Cardiac fibroblast (primary cell): ENCODE data around the gene LSAMP.

Source experiments
- DNase-seq, 2 donors: peaks; one replicate each; pipeline versions ENCODE4 v3.0.0 to v3.0.0-alpha.2; 2010; ENCODE audit warnings: low read depth in 2 of 2
- H3K4me3 ChIP-seq, 2 donors: replicated peaks in 1 of 2; 1 replicate in 1 of 2; 2 replicates in 1 of 2; pipeline ENCODE4 v1.5.1; 2011; ENCODE audit warnings: low read depth in 2 of 2, low read length in 2 of 2, mild to moderate bottlenecking in 2 of 2, moderate library complexity in 1 of 2
- TF ChIP-seq, protein P1 (sequence below): IDR thresholded peaks from one replicate; pipeline ENCODE4 v1.5.1; 2011; ENCODE audit warnings: low read depth, mild to moderate bottlenecking, low read length, inconsistent platforms

The LSAMP gene

DNA sequence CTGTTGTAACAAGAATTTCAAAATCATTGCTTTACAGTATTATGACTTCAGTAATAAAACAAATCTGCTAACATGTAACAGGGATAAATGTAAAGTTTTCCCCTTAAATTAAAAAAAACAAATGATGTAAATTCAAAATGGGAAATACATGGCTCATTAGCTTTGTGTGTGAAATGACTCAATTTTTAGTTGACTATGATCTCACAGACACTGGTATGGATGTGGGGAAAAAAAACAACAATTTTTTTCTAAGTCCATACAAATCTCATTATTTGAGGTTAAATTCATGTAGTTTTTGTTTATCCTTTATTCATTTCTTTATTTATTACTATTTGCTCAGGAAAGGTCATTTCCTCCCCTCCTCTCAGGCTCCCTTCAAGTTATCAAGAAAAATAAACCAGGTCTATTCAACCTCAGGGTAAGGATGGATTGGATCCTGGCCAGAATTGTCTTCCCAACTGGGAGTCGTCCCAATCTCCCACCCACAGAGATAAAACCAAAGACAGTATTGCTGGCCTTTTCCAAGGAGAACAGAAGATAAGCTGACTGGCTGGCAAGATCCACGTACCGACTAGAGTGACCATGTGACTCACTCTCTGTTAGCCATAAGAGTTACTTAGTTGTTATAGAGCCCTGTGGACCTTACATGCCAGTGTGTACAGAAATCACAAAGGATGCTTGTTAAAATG lies 448.7 kb downstream of the LSAMP start:
- TF ChIP-seq, protein P1, sequence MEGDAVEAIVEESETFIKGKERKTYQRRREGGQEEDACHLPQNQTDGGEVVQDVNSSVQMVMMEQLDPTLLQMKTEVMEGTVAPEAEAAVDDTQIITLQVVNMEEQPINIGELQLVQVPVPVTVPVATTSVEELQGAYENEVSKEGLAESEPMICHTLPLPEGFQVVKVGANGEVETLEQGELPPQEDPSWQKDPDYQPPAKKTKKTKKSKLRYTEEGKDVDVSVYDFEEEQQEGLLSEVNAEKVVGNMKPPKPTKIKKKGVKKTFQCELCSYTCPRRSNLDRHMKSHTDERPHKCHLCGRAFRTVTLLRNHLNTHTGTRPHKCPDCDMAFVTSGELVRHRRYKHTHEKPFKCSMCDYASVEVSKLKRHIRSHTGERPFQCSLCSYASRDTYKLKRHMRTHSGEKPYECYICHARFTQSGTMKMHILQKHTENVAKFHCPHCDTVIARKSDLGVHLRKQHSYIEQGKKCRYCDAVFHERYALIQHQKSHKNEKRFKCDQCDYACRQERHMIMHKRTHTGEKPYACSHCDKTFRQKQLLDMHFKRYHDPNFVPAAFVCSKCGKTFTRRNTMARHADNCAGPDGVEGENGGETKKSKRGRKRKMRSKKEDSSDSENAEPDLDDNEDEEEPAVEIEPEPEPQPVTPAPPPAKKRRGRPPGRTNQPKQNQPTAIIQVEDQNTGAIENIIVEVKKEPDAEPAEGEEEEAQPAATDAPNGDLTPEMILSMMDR: no peak
- DNase-seq: peak; percentile 23 to 39
- no peak overlapping the region for H3K4me3 ChIP-seq

- TF ChIP-seq, protein P1: no peak
- no peak for DNase-seq
- H3K4me3 ChIP-seq: no peak overlapping the region
Measured at GRCh38 chr3:115990669-115991068, 454.6 kb downstream of the LSAMP start.

DNA sequence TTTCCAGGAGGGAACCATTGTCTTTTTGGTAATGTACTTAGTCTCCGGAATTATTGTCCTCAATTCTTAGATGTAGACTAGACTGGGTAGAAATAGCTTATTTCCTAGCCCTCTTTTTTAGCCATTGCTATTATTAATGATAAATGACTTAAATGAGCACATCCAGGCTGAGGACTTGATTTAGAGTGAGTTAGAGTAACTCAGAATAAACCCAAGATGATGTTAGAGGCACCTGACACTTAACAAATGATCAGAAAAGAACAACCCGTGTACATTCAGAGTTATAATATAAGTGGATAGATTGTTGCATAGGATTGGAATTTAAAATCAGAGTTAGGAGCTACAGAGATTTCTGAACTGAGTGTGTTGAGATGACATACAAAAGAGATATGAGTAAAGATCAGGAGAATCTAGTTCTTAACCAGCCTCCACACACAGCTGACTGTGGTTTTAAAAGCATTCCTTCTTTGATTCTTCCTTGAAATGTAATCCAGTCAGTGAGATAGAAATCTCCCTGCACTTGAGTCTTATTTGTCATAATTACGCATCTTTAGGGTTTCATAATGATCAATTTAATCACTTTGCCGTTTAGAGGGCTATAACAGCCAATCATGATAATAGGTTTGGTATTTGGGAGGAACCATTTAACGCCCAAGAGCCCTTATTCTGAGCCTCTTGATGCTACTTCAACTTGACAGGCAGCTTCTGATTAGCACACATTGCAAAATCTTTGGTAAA lies 455.4 kb downstream of the LSAMP start:
- H3K4me3 ChIP-seq: no peak overlapping the region
- DNase-seq: peak in 1 of 2 donors; percentile 35
- TF ChIP-seq, protein P1: no peak

- DNase-seq: peak; percentile 24 to 73
- TF ChIP-seq, protein P1: peak; percentile 57
- no peak overlapping the region for H3K4me3 ChIP-seq
Measured at GRCh38 chr3:115986555-115987207, 458.6 kb downstream of the LSAMP start.

DNA sequence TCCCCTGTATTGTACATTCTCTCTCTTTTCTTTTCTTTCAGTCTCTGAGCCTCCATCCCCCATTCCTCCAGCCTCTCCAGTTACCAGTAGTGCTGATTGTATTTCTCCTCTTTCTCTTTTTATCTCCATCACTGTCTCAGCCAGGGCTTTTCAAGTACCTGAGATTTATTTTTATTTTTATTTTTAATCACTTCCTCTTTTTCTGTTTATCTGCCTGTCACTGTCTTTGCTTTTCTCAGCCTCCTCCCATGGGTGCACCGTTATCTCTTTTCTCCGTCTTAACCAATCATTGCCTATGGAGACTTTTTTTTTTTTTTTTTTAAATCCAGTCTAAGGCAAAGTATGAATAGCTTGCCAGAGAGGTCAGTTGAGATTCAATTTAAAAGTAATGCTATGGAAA lies 462.7 kb downstream of the LSAMP start:
- TF ChIP-seq, protein P1: no peak
- no peak for DNase-seq
- no peak overlapping the region for H3K4me3 ChIP-seq

DNA sequence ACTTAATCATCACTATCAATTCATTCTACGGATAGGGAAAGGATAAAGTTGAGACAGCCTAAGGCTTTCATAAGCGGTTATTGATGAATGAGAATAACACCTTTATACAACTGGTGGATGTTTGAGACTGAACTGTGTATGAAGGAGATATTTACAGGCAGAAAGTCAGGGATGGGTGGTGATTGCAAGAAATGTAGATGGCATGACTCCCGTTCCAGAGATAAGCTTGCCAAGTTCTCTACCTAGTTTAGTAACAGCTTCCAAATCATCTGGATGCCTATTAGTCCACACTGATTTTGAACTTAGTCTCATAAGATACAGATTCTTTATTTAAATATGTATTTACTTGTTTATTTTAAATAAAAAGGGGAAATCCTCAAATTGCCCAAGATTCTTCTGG lies 463.2 kb downstream of the LSAMP start:
- no peak overlapping the region for H3K4me3 ChIP-seq
- TF ChIP-seq, protein P1: no peak
- no peak for DNase-seq
